Activated T-helper 1 cell treated with Interleukin-2 at 50 U/mL for 16 hours (primary cell): ENCODE data around the gene BPIFB1.

Experiments used
- DNase-seq: peaks from one replicate; pipeline ENCODE4 v3.0.0-alpha.2; 2020; ENCODE audit warnings: low read depth

The BPIFB1 gene, protein sequence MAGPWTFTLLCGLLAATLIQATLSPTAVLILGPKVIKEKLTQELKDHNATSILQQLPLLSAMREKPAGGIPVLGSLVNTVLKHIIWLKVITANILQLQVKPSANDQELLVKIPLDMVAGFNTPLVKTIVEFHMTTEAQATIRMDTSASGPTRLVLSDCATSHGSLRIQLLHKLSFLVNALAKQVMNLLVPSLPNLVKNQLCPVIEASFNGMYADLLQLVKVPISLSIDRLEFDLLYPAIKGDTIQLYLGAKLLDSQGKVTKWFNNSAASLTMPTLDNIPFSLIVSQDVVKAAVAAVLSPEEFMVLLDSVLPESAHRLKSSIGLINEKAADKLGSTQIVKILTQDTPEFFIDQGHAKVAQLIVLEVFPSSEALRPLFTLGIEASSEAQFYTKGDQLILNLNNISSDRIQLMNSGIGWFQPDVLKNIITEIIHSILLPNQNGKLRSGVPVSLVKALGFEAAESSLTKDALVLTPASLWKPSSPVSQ

GRCh38 chr20:33282991-33283555 is at the start of gene BPIFB1:
Gene BPIFB1, plus strand, starts transcription at chr20:33283214. Its CDS starts 2,860 bp downstream, at chr20:33286074.
- DNase-seq: no peak

DNA sequence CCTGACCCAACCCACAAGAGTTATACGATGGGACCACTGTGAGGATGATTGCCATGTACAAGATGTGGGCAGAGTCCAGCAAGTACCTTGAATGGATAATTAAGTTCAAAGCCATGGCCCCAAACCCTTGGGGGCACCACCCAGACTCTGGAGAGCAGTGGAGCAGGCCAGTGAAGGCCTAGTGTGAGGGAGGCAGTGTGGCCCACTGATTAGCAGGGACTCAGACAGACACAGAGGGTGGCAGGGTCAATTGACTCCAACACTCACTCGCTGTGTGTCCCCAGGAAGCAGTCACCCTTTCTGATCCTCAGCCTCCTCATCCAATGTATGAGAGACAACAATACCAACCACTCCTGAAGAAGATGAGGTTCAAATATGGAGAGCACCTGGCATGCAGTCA is 49.0 kb upstream of the BPIFB1 start:
- no peak for DNase-seq

DNA sequence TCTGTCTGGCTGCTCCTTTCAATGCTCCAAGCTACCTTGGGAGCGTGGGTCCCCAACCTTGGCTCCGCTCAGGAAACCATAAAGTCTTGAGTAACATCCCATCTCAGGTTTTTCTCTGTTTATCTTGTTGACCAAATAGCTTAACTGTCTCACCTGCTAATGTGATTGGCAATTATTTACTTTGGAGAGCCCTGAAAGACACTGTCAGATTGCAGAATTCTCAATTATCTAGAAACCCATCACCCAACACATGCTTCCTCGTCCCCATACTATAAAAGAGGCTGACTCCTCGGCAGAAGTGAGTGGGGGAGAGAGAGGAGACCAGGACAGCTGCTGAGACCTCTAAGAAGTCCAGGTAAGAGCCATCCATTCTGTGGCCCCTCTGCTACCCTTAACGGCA is 47.3 kb upstream of the BPIFB1 start, which contains the start of gene BPIFA1:
TSS of gene BPIFA1 (plus strand) at position 301 of the 400 bp plus-strand sequence. CDS start 1,716 bp downstream, outside the sequence.
- no peak for DNase-seq

- no peak for DNase-seq
Measured at GRCh38 chr20:33236351-33236750, 46.7 kb upstream of the BPIFB1 start.

DNA sequence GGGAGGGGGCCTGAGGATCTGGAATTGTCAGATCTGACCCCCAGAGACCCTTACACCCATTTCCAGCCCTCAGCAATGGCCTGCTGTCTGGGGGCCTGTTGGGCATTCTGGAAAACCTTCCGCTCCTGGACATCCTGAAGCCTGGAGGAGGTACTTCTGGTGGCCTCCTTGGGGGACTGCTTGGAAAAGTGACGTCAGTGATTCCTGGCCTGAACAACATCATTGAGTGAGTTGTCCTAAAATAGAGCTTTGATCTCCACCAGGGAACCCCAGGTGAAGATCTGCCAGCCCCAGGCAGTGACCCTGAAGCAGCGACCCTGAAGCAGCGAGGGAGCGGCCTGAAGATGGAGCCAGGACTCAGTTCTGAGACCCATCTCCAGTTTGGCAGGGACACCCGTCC is 45.0 kb upstream of the BPIFB1 start:
- no peak for DNase-seq

GRCh38 chr20:33239418-33239817 is 43.6 kb upstream of the BPIFB1 start:
- no peak for DNase-seq

GRCh38 chr20:33239979-33240736 is 42.9 kb upstream of the BPIFB1 start:
- DNase-seq: no peak

DNA sequence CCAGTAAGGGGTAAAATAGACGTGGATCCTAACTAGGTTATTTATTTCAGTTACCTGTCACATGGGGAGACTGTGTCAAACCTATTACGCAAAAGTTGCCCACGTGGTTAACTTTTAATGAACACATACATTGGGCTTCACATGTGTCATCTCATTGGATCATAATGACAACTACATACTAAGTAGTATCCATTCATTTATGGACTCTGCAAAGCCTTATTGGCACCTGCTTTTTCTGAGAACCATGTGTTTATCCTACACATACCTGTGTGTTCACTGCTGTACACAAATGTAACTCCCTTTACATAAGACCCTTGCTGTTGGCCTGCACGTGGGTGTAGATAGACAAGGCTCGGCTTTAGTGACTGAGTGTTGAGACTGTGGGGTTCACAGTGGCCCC is 42.1 kb upstream of the BPIFB1 start:
- no peak for DNase-seq

- DNase-seq: no peak
Measured at GRCh38 chr20:33242319-33243100, 40.5 kb upstream of the BPIFB1 start.

- no peak for DNase-seq
Measured at GRCh38 chr20:33246077-33246476, 36.9 kb upstream of the BPIFB1 start.

- DNase-seq: no peak
Measured at GRCh38 chr20:33249456-33249855, 33.6 kb upstream of the BPIFB1 start.

GRCh38 chr20:33250666-33251065 is 32.3 kb upstream of the BPIFB1 start:
- no peak for DNase-seq

GRCh38 chr20:33251496-33251895 is 31.5 kb upstream of the BPIFB1 start:
- DNase-seq: no peak

DNA sequence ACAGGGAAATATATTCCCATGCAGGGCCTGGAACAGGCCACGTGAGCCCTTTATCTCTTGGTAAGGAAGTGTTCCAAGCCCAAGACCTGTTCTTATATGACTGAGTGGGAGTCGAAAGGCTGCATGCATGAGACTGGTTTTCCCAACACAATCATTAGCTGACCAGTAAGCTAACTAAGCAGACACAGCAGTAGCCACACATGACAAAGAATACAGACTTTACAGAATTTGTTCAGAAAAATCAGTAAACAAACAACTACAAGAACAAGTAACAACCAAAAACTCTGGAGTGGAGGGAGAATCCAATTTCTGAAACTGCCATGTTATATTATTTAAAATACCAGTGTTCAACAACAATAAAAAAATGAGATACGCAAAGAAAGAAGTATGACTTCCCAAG is 30.6 kb upstream of the BPIFB1 start:
- DNase-seq: no peak

DNA sequence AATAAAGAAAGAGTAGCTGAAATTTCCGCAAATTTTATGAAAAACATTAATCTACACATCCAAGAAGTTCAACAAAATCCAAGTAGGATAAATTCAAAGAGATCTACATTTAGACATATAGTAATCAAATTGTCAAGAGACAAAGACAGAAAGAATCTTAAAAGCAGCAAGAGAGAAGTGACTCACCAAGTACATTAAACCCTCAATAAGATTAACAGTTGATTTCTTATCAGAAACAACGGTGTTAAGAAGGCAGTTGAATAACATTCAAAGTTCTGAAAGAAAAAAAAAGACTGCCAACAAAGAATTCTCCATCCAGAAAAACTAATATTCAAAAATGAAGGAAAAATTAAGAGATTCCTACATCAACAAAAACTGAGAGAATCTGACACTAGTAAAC is 28.0 kb upstream of the BPIFB1 start:
- DNase-seq: no peak

- DNase-seq: no peak
Measured at GRCh38 chr20:33257237-33257636, 25.8 kb upstream of the BPIFB1 start.

- DNase-seq: no peak
Measured at GRCh38 chr20:33259371-33259770, 23.6 kb upstream of the BPIFB1 start.

GRCh38 chr20:33261465-33261864 is 21.5 kb upstream of the BPIFB1 start:
- no peak for DNase-seq

DNA sequence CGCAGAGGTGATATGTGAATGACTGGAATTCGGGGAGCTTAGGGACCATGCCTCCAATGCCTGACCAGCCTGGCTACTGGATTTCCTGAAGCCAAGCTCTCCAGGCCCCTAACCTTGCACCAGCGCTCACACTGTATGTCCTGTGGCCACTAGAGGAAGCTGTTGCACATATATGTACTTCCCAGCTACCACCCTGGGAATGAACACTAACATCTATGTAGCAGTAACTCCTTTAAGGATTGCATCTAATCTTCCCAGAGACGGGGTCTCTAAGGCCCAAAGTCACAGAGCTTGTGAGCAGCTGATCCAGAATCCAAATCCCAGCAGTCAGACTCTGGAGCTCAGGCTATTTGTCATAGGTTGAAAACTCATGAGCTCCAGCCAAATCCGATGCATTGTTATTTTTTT is 20.4 kb upstream of the BPIFB1 start:
- no peak for DNase-seq

- no peak for DNase-seq
Measured at GRCh38 chr20:33263784-33264183, 19.2 kb upstream of the BPIFB1 start.

- no peak for DNase-seq
Measured at GRCh38 chr20:33267701-33268100, 15.3 kb upstream of the BPIFB1 start.
